A673 (cell line): ENCODE measurements around the gene NHS.

Source experiments
- CTCF ChIP-seq: fragments of 300-800, 200-600 bp; sonication (generic); conservative IDR thresholded peaks from 2 replicates; pipeline ENCODE4 v1.5.1; 2017; ENCODE audit warnings: low read depth, mild to moderate bottlenecking, antibody characterized with exemption, low read length, moderate library complexity, mixed read lengths
- EZH2 ChIP-seq: fragments of 200-600 bp; sonication (generic); IDR thresholded peaks from 2 replicates; pipeline ENCODE4 v1.6.1; 2017; ENCODE audit warnings: borderline replicate concordance, low read depth, mild to moderate bottlenecking, mixed read lengths, antibody characterized with exemption, low read length; ENCODE audit not compliant: poor library complexity, severe bottlenecking

- TF ChIP-seq CTCF: no peak
- TF ChIP-seq EZH2: no peak
Observed at GRCh38 chrX:17554914-17555313, 179.9 kb downstream of the NHS start.
